Neuronal stem cell (in vitro differentiated cells): ENCODE data around the gene CDC6.

Experiments
- DNase-seq: peaks from one replicate; pipeline ENCODE4 v3.0.0-alpha.2; 2013; ENCODE audit warnings: low spot score
- H2AFZ ChIP-seq: one replicate; pipeline ENCODE4 v1.6.1; 2013; ENCODE audit warnings: mild to moderate bottlenecking, low read length, inconsistent platforms
- H2AK5ac ChIP-seq: 2 replicates; pipeline ENCODE4 v1.6.1; 2013; ENCODE audit warnings: low read depth, mild to moderate bottlenecking, inconsistent platforms, low read length, moderate library complexity, mixed read lengths
- H2BK120ac ChIP-seq: 2 replicates; pipeline ENCODE4 v1.6.1; 2013; ENCODE audit warnings: low read depth, mild to moderate bottlenecking, inconsistent platforms, low read length, moderate library complexity, mixed read lengths
- H2BK12ac ChIP-seq: one replicate; pipeline ENCODE4 v1.6.1; 2013; ENCODE audit warnings: low read length, inconsistent platforms
- H2BK15ac ChIP-seq: 2 replicates; pipeline ENCODE4 v1.6.1; 2013; ENCODE audit warnings: mild to moderate bottlenecking, low read length, inconsistent platforms, mixed read lengths
- H2BK5ac ChIP-seq: one replicate; pipeline ENCODE4 v1.6.1; 2013; ENCODE audit warnings: inconsistent platforms, mild to moderate bottlenecking, low read length, moderate library complexity
- H3K14ac ChIP-seq: one replicate; pipeline ENCODE4 v1.6.1; 2013; ENCODE audit warnings: low read length, inconsistent platforms
- H3K18ac ChIP-seq: 2 replicates; pipeline ENCODE4 v1.6.1; 2013; ENCODE audit warnings: low read length, inconsistent platforms
- H3K23ac ChIP-seq: 2 replicates; pipeline ENCODE4 v1.6.1; 2013; ENCODE audit warnings: low read depth, mild to moderate bottlenecking, mixed read lengths, low read length, inconsistent platforms; ENCODE audit not compliant: poor library complexity
- H3K27ac ChIP-seq: replicated peaks from 3 replicates; pipeline ENCODE4 v1.5.1; 2013; ENCODE audit warnings: low read length, inconsistent platforms
- H3K27me3 ChIP-seq, 3 experiments: 2 replicates each; pipeline ENCODE4 v1.6.1; 2013; ENCODE audit warnings: low read length in 3 of 3, mild to moderate bottlenecking in 2 of 3, inconsistent platforms in 1 of 3, low read depth in 1 of 3, mixed read lengths in 1 of 3, moderate library complexity in 1 of 3; ENCODE audit not compliant: control insufficient read depth in 3 of 3, insufficient read depth in 3 of 3
- H3K36me3 ChIP-seq, 2 donors: replicated peaks in 1 of 2; 2 replicates each; pipeline ENCODE4 v1.6.1; 2013; ENCODE audit warnings: low read length in 2 of 2; ENCODE audit not compliant: control insufficient read depth in 2 of 2, insufficient read depth in 2 of 2
- H3K4ac ChIP-seq: 2 replicates; pipeline ENCODE4 v1.6.1; 2013; ENCODE audit warnings: inconsistent platforms, mild to moderate bottlenecking, low read length, moderate library complexity
- H3K4me1 ChIP-seq, 2 donors: 1 replicate in 1 of 2; 2 replicates in 1 of 2; pipeline ENCODE4 v1.6.1; 2013; ENCODE audit warnings: low read length in 2 of 2, low read depth in 1 of 2; ENCODE audit not compliant: control insufficient read depth in 2 of 2, insufficient read depth in 1 of 2
- H3K4me2 ChIP-seq: one replicate; pipeline ENCODE4 v1.6.1; 2013; ENCODE audit warnings: mild to moderate bottlenecking, low read length, inconsistent platforms; ENCODE audit not compliant: insufficient read depth, poor library complexity, severe bottlenecking
- H3K4me3 ChIP-seq, 2 donors: 2 replicates each; pipeline ENCODE4 v1.5.1; 2013; ENCODE audit warnings: low read length in 2 of 2, mild to moderate bottlenecking in 2 of 2, inconsistent platforms in 1 of 2, moderate library complexity in 1 of 2
- H3K79me1 ChIP-seq: one replicate; pipeline ENCODE4 v1.6.1; 2013; ENCODE audit warnings: low read depth, mild to moderate bottlenecking, inconsistent platforms, low read length, moderate library complexity
- H3K9ac ChIP-seq: one replicate; pipeline ENCODE4 v1.6.1; 2013; ENCODE audit warnings: mild to moderate bottlenecking, low read depth, low read length, inconsistent platforms; ENCODE audit not compliant: poor library complexity
- H3K9me3 ChIP-seq, 2 donors: replicated peaks in 1 of 2; 2 replicates each; pipeline versions ENCODE3 to v1.6.1; 2013; ENCODE audit warnings: low read length in 2 of 2, mild to moderate bottlenecking in 2 of 2, inconsistent platforms in 1 of 2, low read depth in 1 of 2, mixed read lengths in 1 of 2, moderate library complexity in 1 of 2; ENCODE audit not compliant: control insufficient read depth in 2 of 2, insufficient read depth in 1 of 2
- H4K8ac ChIP-seq: one replicate; pipeline ENCODE4 v1.6.1; 2013; ENCODE audit warnings: low read depth, mild to moderate bottlenecking, inconsistent platforms, low read length, moderate library complexity
- H4K91ac ChIP-seq: one replicate; pipeline ENCODE4 v1.6.1; 2013; ENCODE audit warnings: low read length, low read depth, mild to moderate bottlenecking, inconsistent platforms; ENCODE audit not compliant: poor library complexity
- WGBS, 2 donors: extraction: QIAGEN DNeasy Blood & Tissue Kit; methylation state at CpG; one replicate each; pipeline ENCODE4 v1.1.7; 2013; ENCODE audit warnings: missing lambda C conversion rate in 2 of 2, mixed read lengths in 1 of 2; ENCODE audit not compliant: insufficient read length in 2 of 2, insufficient replicate concordance in 1 of 2; ENCODE audit errors: extremely low coverage in 2 of 2; 5-methylcytosine and 5-hydroxymethylcytosine counted together

The CDC6 gene

GRCh38 chr17:40345994-40346764 lies 58.5 kb downstream of the CDC6 start:
- Histone ChIP-seq H3K4ac (no peak overlapping the region), H2BK15ac (peak overlapping the region; percentile 60), H3K9me3 (no peaks in the 10 kb centered on the region), H3K23ac (no peak overlapping the region), H2AK5ac (peak overlapping the region; percentile 96), H3K4me3 (peak overlapping the region; percentile 46 to 53), H3K4me2 (no peak overlapping the region), H2BK120ac (no peak overlapping the region), H2BK12ac (no peak overlapping the region), H4K91ac (no peak overlapping the region), H3K4me1 (peaks cover 75% of the 10 kb centered on the region in 2 donors), H3K79me1 (peaks cover 7% of the 10 kb centered on the region), H3K27ac (no peak overlapping the region), H3K9ac (no peak overlapping the region), H4K8ac (no peak overlapping the region), H3K36me3 (peaks cover 4 to 12% of the 10 kb centered on the region in 2 donors), H3K14ac (peak overlapping the region; percentile 86), H3K18ac (peak overlapping the region; percentile 94), H2BK5ac (no peak overlapping the region), H2AFZ (peak overlapping the region; percentile 84), H3K27me3 (peaks cover 0 to 16% (median 2%) of the 10 kb centered on the region in 3 experiments)
- no CpG with 5 or more reads among the region's 11 CpGs for WGBS, 2 donors
- no peak for DNase-seq

- Histone ChIP-seq H3K9me3 (no peaks in the 10 kb centered on the region), H4K91ac (peak overlapping the region; percentile 30), H2BK12ac (peak overlapping the region; percentile 24), H2AK5ac (peak overlapping the region; percentile 96), H3K27me3 (peaks cover 0 to 16% (median 2%) of the 10 kb centered on the region in 3 experiments), H3K27ac (no peak overlapping the region), H3K4me1 (peaks cover 80 to 81% of the 10 kb centered on the region in 2 donors), H3K36me3 (peaks cover 4 to 13% of the 10 kb centered on the region in 2 donors), H3K4me3 (no peak overlapping the region), H3K9ac (peak overlapping the region; percentile 65), H3K79me1 (peaks cover 5% of the 10 kb centered on the region), H2BK120ac (no peak overlapping the region), H3K4ac (no peak overlapping the region), H2AFZ (no peak overlapping the region), H4K8ac (no peak overlapping the region), H2BK15ac (peak overlapping the region; percentile 60), H3K23ac (peak overlapping the region; percentile 17), H3K4me2 (no peak overlapping the region), H3K18ac (peak overlapping the region; percentile 88), H2BK5ac (no peak overlapping the region), H3K14ac (peak overlapping the region; percentile 86)
- no peak for DNase-seq
- WGBS, 2 donors = no CpG with 5 or more reads among the region's 1 CpG
Measured at GRCh38 chr17:40346765-40347158, 59.1 kb downstream of the CDC6 start.

GRCh38 chr17:40347319-40348135 lies 59.8 kb downstream of the CDC6 start:
- no CpG with 5 or more reads among the region's 9 CpGs for WGBS, 2 donors
- H3K4ac ChIP-seq = no peak overlapping the region
- H2BK120ac ChIP-seq = no peak overlapping the region
- H3K9me3 ChIP-seq = no peaks in the 10 kb centered on the region
- H2BK15ac ChIP-seq = peak overlapping the region; percentile 84
- no peak overlapping the region for H3K4me3 ChIP-seq
- H3K23ac ChIP-seq = peak overlapping the region; percentile 38
- peak overlapping the region; percentile 27 for H3K9ac ChIP-seq
- no peak overlapping the region for H4K8ac ChIP-seq
- H2AK5ac ChIP-seq = peak overlapping the region; percentile 96
- peak overlapping the region; percentile 24 for H2BK12ac ChIP-seq
- peak overlapping the region; percentile 88 for H3K18ac ChIP-seq
- H3K27ac ChIP-seq = no peak overlapping the region
- peaks cover 80 to 85% of the 10 kb centered on the region in 2 donors for H3K4me1 ChIP-seq
- peaks cover 7 to 21% of the 10 kb centered on the region in 2 donors for H3K36me3 ChIP-seq
- no peak overlapping the region for H3K14ac ChIP-seq
- no peak for DNase-seq
- H3K4me2 ChIP-seq = peak overlapping the region; percentile 21
- no peak overlapping the region for H2AFZ ChIP-seq
- H3K27me3 ChIP-seq = peaks cover 0 to 14% (median 0%) of the 10 kb centered on the region in 3 experiments
- H2BK5ac ChIP-seq = peak overlapping the region; percentile 62
- H4K91ac ChIP-seq = peak overlapping the region; percentile 30
- H3K79me1 ChIP-seq = peaks cover 3% of the 10 kb centered on the region

GRCh38 chr17:40348136-40348504 lies 60.4 kb downstream of the CDC6 start:
- H3K27me3 ChIP-seq = peaks cover 0 to 8% (median 0%) of the 10 kb centered on the region in 3 experiments
- peak overlapping the region; percentile 81 for H2AK5ac ChIP-seq
- H3K4me1 ChIP-seq = peaks cover 76 to 79% of the 10 kb centered on the region in 2 donors
- peak overlapping the region; percentile 87 for H3K23ac ChIP-seq
- H3K18ac ChIP-seq = peak overlapping the region; percentile 83
- no peaks in the 10 kb centered on the region for H3K9me3 ChIP-seq
- H3K79me1 ChIP-seq = peaks cover 3% of the 10 kb centered on the region
- no peak overlapping the region for H3K4me3 ChIP-seq
- H2BK15ac ChIP-seq = peak overlapping the region; percentile 84
- peak overlapping the region; percentile 69 for H2BK12ac ChIP-seq
- H2BK120ac ChIP-seq = no peak overlapping the region
- H2AFZ ChIP-seq = no peak overlapping the region
- no peak overlapping the region for H3K14ac ChIP-seq
- no peak overlapping the region for H3K4ac ChIP-seq
- H4K91ac ChIP-seq = no peak overlapping the region
- peaks cover 8 to 26% of the 10 kb centered on the region in 2 donors for H3K36me3 ChIP-seq
- no peak overlapping the region for H4K8ac ChIP-seq
- no CpG with 5 or more reads among the region's 5 CpGs for WGBS, 2 donors
- H3K27ac ChIP-seq = no peak overlapping the region
- no peak for DNase-seq
- peak overlapping the region; percentile 62 for H2BK5ac ChIP-seq
- H3K4me2 ChIP-seq = no peak overlapping the region
- H3K9ac ChIP-seq = no peak overlapping the region
